OCI-LY7 (cell line): ENCODE data around the gene AFMID. TPM values are rescaled to one million over a fixed set of nuclear protein-coding genes. Genes with fewer than 3 reads are reported as not detected.

ENCODE experiments used
- BruUV-seq: library from RNA; stranded (reverse); fragments of 400-500 nt; replicated peaks from 2 replicates; lab custom pipeline; 2021; lab: Mats Ljungman, UMichigan
- CTCF ChIA-PET: fragments of 300-600 bp; sonication (Branson Sonifier 250); formaldehyde crosslinking; loops from one replicate; lab custom pipeline; 2022; ENCODE audit warnings: antibody characterized with exemption; ENCODE audit not compliant: unreplicated experiment; lab: Charles Lee
- POLR2A ChIA-PET: fragments of 300-600 bp; sonication (Branson Sonifier 250); formaldehyde crosslinking; loops from one replicate; lab custom pipeline; 2022; ENCODE audit warnings: antibody characterized with exemption; lab: Charles Lee
- DNase-seq: peaks from one replicate; pipeline ENCODE4 v3.0.0-alpha.2; 2015; ENCODE audit warnings: low spot score
- H2AFZ ChIP-seq: fragments of 200-600 bp; sonication (generic), shearing (Covaris generic); 2 replicates; pipeline ENCODE4 v1.6.1; 2014; ENCODE audit warnings: mild to moderate bottlenecking, antibody characterized with exemption, low read length, moderate library complexity
- H3K27ac ChIP-seq: fragments of 200-600 bp; sonication (generic); 2 replicates; pipeline ENCODE4 v1.5.1; 2014; ENCODE audit warnings: mixed run types, low read depth, mild to moderate bottlenecking, moderate library complexity, low read length, inconsistent platforms; ENCODE audit not compliant: poor library complexity, severe bottlenecking
- H3K36me3 ChIP-seq: fragments of 200-600 bp; sonication (generic); 2 replicates; pipeline ENCODE4 v1.6.1; 2014; ENCODE audit warnings: mild to moderate bottlenecking, antibody characterized with exemption, low read length, moderate library complexity, mixed read lengths; ENCODE audit not compliant: insufficient read depth
- H3K4me1 ChIP-seq: fragments of 200-600 bp; sonication (generic); 2 replicates; pipeline ENCODE4 v1.5.1; 2014; ENCODE audit warnings: mild to moderate bottlenecking, low read length; ENCODE audit not compliant: insufficient read depth, poor library complexity, severe bottlenecking
- H3K4me2 ChIP-seq: fragments of 200-600 bp; sonication (generic); 2 replicates; pipeline ENCODE4 v1.6.1; 2014; ENCODE audit warnings: mild to moderate bottlenecking, low read length
- H3K4me3 ChIP-seq: fragments of 200-600 bp; sonication (generic); 2 replicates; pipeline ENCODE4 v1.5.1; 2014; ENCODE audit warnings: mild to moderate bottlenecking, low read depth, low read length; ENCODE audit not compliant: poor library complexity, severe bottlenecking
- H3K79me2 ChIP-seq: fragments of 200-600 bp; sonication (generic); 2 replicates; pipeline ENCODE4 v1.6.1; 2016; ENCODE audit warnings: low read depth, mild to moderate bottlenecking, low read length, moderate library complexity, mixed read lengths; ENCODE audit not compliant: insufficient read depth
- H3K9me2 ChIP-seq: fragments of 200-600 bp; sonication (generic); 2 replicates; pipeline ENCODE4 v1.6.1; 2016; ENCODE audit warnings: mild to moderate bottlenecking, low read length, mixed read lengths; ENCODE audit not compliant: insufficient read depth
- H3K9me3 ChIP-seq: fragments of 200-600 bp; sonication (generic); 2 replicates; pipeline ENCODE4 v1.6.1; 2014; ENCODE audit warnings: mild to moderate bottlenecking, mixed run types, low read length, mixed read lengths
- H4K20me1 ChIP-seq: fragments of 200-600 bp; sonication (generic); 2 replicates; pipeline ENCODE4 v1.6.1; 2014; ENCODE audit warnings: mild to moderate bottlenecking, antibody characterized with exemption, low read length, moderate library complexity, mixed read lengths; ENCODE audit not compliant: insufficient read depth
- CTCF ChIP-seq: fragments of 200-600 bp; sonication (generic); conservative IDR thresholded peaks from 2 replicates; pipeline ENCODE4 v1.5.1; 2014; ENCODE audit warnings: mild to moderate bottlenecking, antibody characterized with exemption, low read length, moderate library complexity, mixed read lengths
- EZH2phosphoT487 ChIP-seq: fragments of 200-600 bp; sonication (generic); IDR thresholded peaks from 2 replicates; pipeline ENCODE4 v1.6.1; 2018; ENCODE audit warnings: low read depth, borderline replicate concordance, mild to moderate bottlenecking, mixed run types, antibody characterized with exemption, low read length, moderate library complexity, mixed read lengths
- intact Hi-C: fragments of 100-400 bp; cut with micrococcal nuclease; formaldehyde crosslinking; loops from one replicate; pipeline ENCODE4 v1.10.0; 2022; ENCODE audit not compliant: unreplicated experiment
- total RNA-seq, 2 experiments: library from RNA; depleted of rRNA in 1 of 2; stranded (reverse); fragments of >200 nt in 1 of 2; shearing (Covaris generic) in 1 of 2; gene quantifications; 2 replicates each; pipeline ENCODE4 v1.2.3, GENCODE V29; 2014 to 2022

Gene AFMID
- total RNA-seq, 2 experiments from 2014 or later: 89.1 to 101 TPM

GRCh38 chr17:78231991-78232858 lies 45.1 kb downstream of the AFMID start:
- ChIA-PET CTCF (interaction anchor here (0.5 kb wide), 1 partner anchor 557 kb away, joined by 3 read pairs; no protein-coding TSS in a partner anchor), POLR2A (no interaction called here)
- Histone ChIP-seq H3K79me2 (no peaks in the 10 kb centered on the region), H3K9me2 (no peaks in the 10 kb centered on the region), H3K4me1 (peaks cover 15% of the 10 kb centered on the region), H3K4me3 (no peak overlapping the region), H3K27ac (no peak overlapping the region), H3K36me3 (no peaks in the 10 kb centered on the region), H3K4me2 (no peak overlapping the region), H3K9me3 (no peaks in the 10 kb centered on the region), H2AFZ (no peak overlapping the region), H4K20me1 (no peaks in the 10 kb centered on the region)
- no peak for DNase-seq
- intact Hi-C loops: no loop called here
- TF ChIP-seq CTCF: no peak
- TF ChIP-seq EZH2phosphoT487: no peak
- no TSS peak for BruUV-seq

- no peaks in the 10 kb centered on the region for H3K9me3 ChIP-seq
- H3K36me3 ChIP-seq: no peaks in the 10 kb centered on the region
- peaks cover 21% of the 10 kb centered on the region for H3K4me1 ChIP-seq
- TF ChIP-seq CTCF: no peak
- no peaks in the 10 kb centered on the region for H4K20me1 ChIP-seq
- H3K4me3 ChIP-seq: no peak overlapping the region
- H3K79me2 ChIP-seq: no peaks in the 10 kb centered on the region
- DNase-seq: no peak
- POLR2A ChIA-PET: no interaction called here
- BruUV-seq: no TSS peak
- intact Hi-C loops: no loop called here
- H3K9me2 ChIP-seq: no peaks in the 10 kb centered on the region
- H2AFZ ChIP-seq: no peak overlapping the region
- H3K4me2 ChIP-seq: no peak overlapping the region
- no peak overlapping the region for H3K27ac ChIP-seq
- CTCF ChIA-PET: no interaction called here
Measured at GRCh38 chr17:78232859-78233173, 45.7 kb downstream of the AFMID start.

- POLR2A ChIA-PET: no interaction called here
- CTCF ChIA-PET: no interaction called here
- TF ChIP-seq CTCF: no peak
- no peak for TF ChIP-seq EZH2phosphoT487
- H2AFZ ChIP-seq: no peak overlapping the region
- no peaks in the 10 kb centered on the region for H3K9me2 ChIP-seq
- H4K20me1 ChIP-seq: no peaks in the 10 kb centered on the region
- peaks cover 25% of the 10 kb centered on the region for H3K4me1 ChIP-seq
- H3K4me2 ChIP-seq: no peak overlapping the region
- H3K27ac ChIP-seq: no peak overlapping the region
- intact Hi-C loops: no loop called here
- no peak for DNase-seq
- H3K36me3 ChIP-seq: no peaks in the 10 kb centered on the region
- H3K9me3 ChIP-seq: no peaks in the 10 kb centered on the region
- no peaks in the 10 kb centered on the region for H3K79me2 ChIP-seq
- BruUV-seq: no TSS peak
- no peak overlapping the region for H3K4me3 ChIP-seq
Measured at GRCh38 chr17:78233678-78234077, 46.5 kb downstream of the AFMID start.
